OCI-LY1 (cell line): ENCODE data around the gene NXNL1.

Source experiments
- H2AFZ ChIP-seq: fragments of 200-600 bp; sonication (generic), shearing (Covaris generic); 2 replicates; pipeline ENCODE4 v1.6.0; 2014; ENCODE audit warnings: antibody characterized with exemption, mild to moderate bottlenecking, low read length
- H3F3A ChIP-seq: fragments of 200-600 bp; sonication (generic), shearing (Covaris generic); 2 replicates; pipeline ENCODE4 v1.6.0; 2014; ENCODE audit warnings: mild to moderate bottlenecking, antibody characterized with exemption, low read length, moderate library complexity; ENCODE audit not compliant: insufficient read depth
- H3K27ac ChIP-seq: fragments of 200-600 bp; sonication (generic); 2 replicates; pipeline ENCODE4 v1.5.1; 2014; ENCODE audit warnings: low read length, mixed run types, mild to moderate bottlenecking, low read depth; ENCODE audit not compliant: poor library complexity, severe bottlenecking
- H3K27me3 ChIP-seq: fragments of 200-600 bp; sonication (generic); 2 replicates; pipeline ENCODE4 v1.6.0; 2014; ENCODE audit warnings: antibody characterized with exemption, mild to moderate bottlenecking, low read length, moderate library complexity; ENCODE audit not compliant: insufficient read depth
- H3K36me3 ChIP-seq: fragments of 200-600 bp; sonication (generic); 2 replicates; pipeline ENCODE4 v1.6.1; 2014; ENCODE audit warnings: mild to moderate bottlenecking, antibody characterized with exemption, low read length, moderate library complexity, mixed read lengths; ENCODE audit not compliant: insufficient read depth
- H3K4me1 ChIP-seq: fragments of 200-600 bp; sonication (generic); 2 replicates; pipeline ENCODE4 v1.5.1; 2014; ENCODE audit warnings: mild to moderate bottlenecking, low read length, moderate library complexity; ENCODE audit not compliant: insufficient read depth, severe bottlenecking
- H3K4me2 ChIP-seq: fragments of 200-600 bp; sonication (generic), shearing (Covaris generic); 2 replicates; pipeline ENCODE4 v1.6.1; 2014; ENCODE audit warnings: low read length
- H3K4me3 ChIP-seq: fragments of 200-600 bp; sonication (generic); 2 replicates; pipeline ENCODE4 v1.5.1; 2014; ENCODE audit warnings: low read length, low read depth, mild to moderate bottlenecking, mixed read lengths; ENCODE audit not compliant: poor library complexity, severe bottlenecking
- H3K79me2 ChIP-seq: fragments of 200-600 bp; shearing (Covaris generic); 2 replicates; pipeline ENCODE4 v1.6.1; 2016; ENCODE audit warnings: mixed run types, low read length, mixed read lengths; ENCODE audit not compliant: insufficient read depth
- H3K9ac ChIP-seq: fragments of 200-600 bp; sonication (generic), shearing (Covaris generic); 2 replicates; pipeline ENCODE4 v1.6.1; 2014; ENCODE audit warnings: mild to moderate bottlenecking, low read length, mixed read lengths
- H3K9me2 ChIP-seq: fragments of 200-600 bp; sonication (generic), shearing (Covaris generic); 2 replicates; pipeline ENCODE4 v1.6.1; 2014; ENCODE audit warnings: low read depth, mild to moderate bottlenecking, low read length, mixed read lengths
- H3K9me3 ChIP-seq: fragments of 200-600 bp; shearing (Covaris generic); 2 replicates; pipeline ENCODE4 v1.6.1; 2014; ENCODE audit warnings: low read length, mixed read lengths
- H4K20me1 ChIP-seq: fragments of 200-600 bp; sonication (generic), shearing (Covaris generic); 2 replicates; pipeline ENCODE4 v1.6.0; 2016; ENCODE audit warnings: mild to moderate bottlenecking, low read length; ENCODE audit not compliant: insufficient read depth
- EZH2 ChIP-seq: fragments of 200-600 bp; sonication (generic), shearing (Covaris generic); IDR thresholded peaks from 2 replicates; pipeline ENCODE4 v1.8.0; 2017; ENCODE audit warnings: borderline replicate concordance, mixed run types, mild to moderate bottlenecking, antibody characterized with exemption, low read length, moderate library complexity, mixed read lengths
- TF ChIP-seq, protein P1 (sequence below): fragments of 200-600 bp; sonication (generic), shearing (Covaris generic); IDR thresholded peaks from 2 replicates; pipeline ENCODE4 v1.5.1; 2017; ENCODE audit warnings: mild to moderate bottlenecking, antibody characterized with exemption, low read length, moderate library complexity, mixed read lengths

The NXNL1 gene

DNA sequence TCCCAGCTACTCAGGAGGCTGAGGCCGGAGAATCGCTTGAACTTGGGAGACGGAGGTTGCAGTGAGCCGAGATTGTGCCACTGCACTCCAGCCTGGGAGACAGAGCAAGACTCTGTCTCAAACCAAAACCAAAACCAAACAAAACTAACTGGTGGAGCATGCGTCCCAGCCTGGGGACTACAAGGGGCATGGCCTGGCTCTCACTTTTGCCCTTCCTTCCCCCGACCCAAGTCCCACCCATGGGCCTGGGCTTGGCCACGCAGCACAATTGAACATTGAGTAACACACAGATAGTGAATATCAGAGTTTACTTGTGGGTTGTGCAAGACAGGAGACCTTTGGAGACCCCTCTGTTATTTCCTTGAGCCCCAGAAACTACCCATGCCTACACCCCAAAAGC lies 25.5 kb downstream of the NXNL1 start:
- no peak for TF ChIP-seq EZH2
- TF ChIP-seq, protein P1, sequence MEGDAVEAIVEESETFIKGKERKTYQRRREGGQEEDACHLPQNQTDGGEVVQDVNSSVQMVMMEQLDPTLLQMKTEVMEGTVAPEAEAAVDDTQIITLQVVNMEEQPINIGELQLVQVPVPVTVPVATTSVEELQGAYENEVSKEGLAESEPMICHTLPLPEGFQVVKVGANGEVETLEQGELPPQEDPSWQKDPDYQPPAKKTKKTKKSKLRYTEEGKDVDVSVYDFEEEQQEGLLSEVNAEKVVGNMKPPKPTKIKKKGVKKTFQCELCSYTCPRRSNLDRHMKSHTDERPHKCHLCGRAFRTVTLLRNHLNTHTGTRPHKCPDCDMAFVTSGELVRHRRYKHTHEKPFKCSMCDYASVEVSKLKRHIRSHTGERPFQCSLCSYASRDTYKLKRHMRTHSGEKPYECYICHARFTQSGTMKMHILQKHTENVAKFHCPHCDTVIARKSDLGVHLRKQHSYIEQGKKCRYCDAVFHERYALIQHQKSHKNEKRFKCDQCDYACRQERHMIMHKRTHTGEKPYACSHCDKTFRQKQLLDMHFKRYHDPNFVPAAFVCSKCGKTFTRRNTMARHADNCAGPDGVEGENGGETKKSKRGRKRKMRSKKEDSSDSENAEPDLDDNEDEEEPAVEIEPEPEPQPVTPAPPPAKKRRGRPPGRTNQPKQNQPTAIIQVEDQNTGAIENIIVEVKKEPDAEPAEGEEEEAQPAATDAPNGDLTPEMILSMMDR = no peak
- Histone ChIP-seq H4K20me1 (no peaks in the 10 kb centered on the region), H3K4me3 (no peak overlapping the region), H3K27ac (no peak overlapping the region), H3K9me3 (no peaks in the 10 kb centered on the region), H3K79me2 (no peaks in the 10 kb centered on the region), H3K4me2 (no peak overlapping the region), H3K36me3 (no peaks in the 10 kb centered on the region), H3F3A (no peaks in the 10 kb centered on the region), H3K27me3 (peaks cover 9% of the 10 kb centered on the region; the same call in 1 of the 2 replicates), H3K9me2 (no peaks in the 10 kb centered on the region), H3K9ac (no peak overlapping the region), H2AFZ (no peak overlapping the region), H3K4me1 (no peaks in the 10 kb centered on the region)

DNA sequence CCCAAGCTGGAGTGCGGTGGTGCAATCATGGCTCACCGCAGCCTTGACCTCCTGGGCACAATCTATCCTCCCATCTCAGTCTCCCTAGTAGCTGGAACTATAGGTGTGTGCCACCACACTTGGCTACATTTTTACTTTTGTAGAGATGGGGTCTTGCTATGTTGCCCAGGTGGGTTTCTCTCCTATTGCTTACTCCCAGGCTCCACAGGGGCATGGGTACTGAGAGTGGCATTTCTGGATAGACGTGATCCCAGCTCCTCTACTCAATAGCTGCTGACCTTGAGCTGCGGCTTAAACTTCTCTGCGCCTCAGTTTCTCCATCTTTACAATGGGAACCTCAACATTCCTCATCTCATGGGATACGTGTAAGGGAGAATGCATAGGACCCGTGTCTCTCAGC lies 29.3 kb downstream of the NXNL1 start:
- TF ChIP-seq, protein P1 = no peak
- no peak for TF ChIP-seq EZH2
- H3K4me2 ChIP-seq = no peak overlapping the region

DNA sequence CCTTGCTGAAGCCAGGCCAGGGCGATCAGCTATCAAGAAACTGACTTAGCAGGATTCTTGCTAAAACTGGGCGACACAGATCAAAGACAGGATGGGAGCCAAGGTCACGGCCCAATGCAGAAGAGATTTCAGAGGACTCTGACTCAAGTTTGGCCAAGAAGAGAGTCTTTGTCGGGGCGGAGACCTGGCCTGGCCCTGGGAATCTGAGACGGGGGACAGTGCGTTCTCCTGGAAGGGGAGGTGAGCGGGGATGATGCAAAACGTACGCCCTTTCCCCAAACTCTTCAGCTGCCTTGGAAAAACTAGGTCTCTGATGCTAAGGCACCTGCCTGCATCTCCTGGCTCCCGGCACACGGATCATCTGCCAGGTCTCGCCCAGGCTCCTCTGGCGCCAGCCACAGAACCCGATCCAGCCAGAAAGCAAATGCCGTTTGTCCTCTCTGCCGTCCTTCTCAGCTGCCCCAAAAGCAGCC lies 31.0 kb downstream of the NXNL1 start:
- no peaks in the 10 kb centered on the region; the same call in 1 of the 2 replicates for H3K27me3 ChIP-seq
- TF ChIP-seq EZH2 = no peak
- TF ChIP-seq, protein P1 = no peak
- H3K9ac ChIP-seq = no peak overlapping the region
- no peaks in the 10 kb centered on the region for H3K36me3 ChIP-seq
- no peaks in the 10 kb centered on the region for H3K9me2 ChIP-seq
- no peak overlapping the region for H3K27ac ChIP-seq
- no peaks in the 10 kb centered on the region for H4K20me1 ChIP-seq
- no peaks in the 10 kb centered on the region for H3F3A ChIP-seq
- H3K9me3 ChIP-seq = no peaks in the 10 kb centered on the region
- H2AFZ ChIP-seq = no peak overlapping the region
- H3K4me2 ChIP-seq = no peak overlapping the region
- H3K4me3 ChIP-seq = no peak overlapping the region
- H3K4me1 ChIP-seq = peaks cover 10% of the 10 kb centered on the region
- H3K79me2 ChIP-seq = no peaks in the 10 kb centered on the region

More for the DNA sequence above, 29.3 kb downstream of the NXNL1 start:
- H3K4me1 ChIP-seq = no peaks in the 10 kb centered on the region
- H3K79me2 ChIP-seq = no peaks in the 10 kb centered on the region
- no peaks in the 10 kb centered on the region for H3K36me3 ChIP-seq
- no peak overlapping the region for H3K27ac ChIP-seq
- H3K9me3 ChIP-seq = no peaks in the 10 kb centered on the region
- H3K9ac ChIP-seq = no peak overlapping the region
- H4K20me1 ChIP-seq = no peaks in the 10 kb centered on the region
- H3F3A ChIP-seq = no peaks in the 10 kb centered on the region
- no peak overlapping the region for H2AFZ ChIP-seq
- H3K4me3 ChIP-seq = no peak overlapping the region
- H3K27me3 ChIP-seq = peaks cover 3% of the 10 kb centered on the region; the same call in 1 of the 2 replicates
- no peaks in the 10 kb centered on the region for H3K9me2 ChIP-seq
